HCT116 (cell line): ENCODE measurements around the gene SLC25A22.
A peak's percentile ranks its signal among the peaks of the same experiment; 100 is the strongest.

Experiments
- CTCF ChIP-seq, 3 experiments: fragments of 200-600 bp in 1 of 3; sonication (generic) in 1 of 3; IDR thresholded peaks in 2 of 3; conservative IDR thresholded peaks in 1 of 3; 2 replicates each; pipeline ENCODE4 v1.5.1; 2012 to 2017; ENCODE audit warnings: low read depth in 2 of 3, low read length in 2 of 3, antibody characterized with exemption in 1 of 3, borderline replicate concordance in 1 of 3, control low read depth in 1 of 3, mild to moderate bottlenecking in 1 of 3, mixed read lengths in 1 of 3, mixed run types in 1 of 3, moderate library complexity in 1 of 3; ENCODE audit not compliant: insufficient read depth in 1 of 3
- EZH2 ChIP-seq: fragments of 200-600 bp; sonication (generic); IDR thresholded peaks from 2 replicates; pipeline ENCODE4 v1.6.1; 2017; ENCODE audit warnings: antibody characterized with exemption, mixed run types
- JUND ChIP-seq: IDR thresholded peaks from 2 replicates; pipeline ENCODE4 v1.6.1; 2012
- MAX ChIP-seq: IDR thresholded peaks from 2 replicates; pipeline ENCODE4 v1.6.1; 2012
- POLR2A ChIP-seq: IDR thresholded peaks from 2 replicates; pipeline ENCODE4 v1.7.0; 2011; ENCODE audit warnings: borderline replicate concordance; ENCODE audit not compliant: insufficient read depth, insufficient read length; ENCODE audit errors: extremely low read depth
- SRF ChIP-seq: IDR thresholded peaks from 2 replicates; pipeline ENCODE4 v1.6.1; 2012; ENCODE audit warnings: low read depth

GRCh38 chr11:826836-827145 lies 28.7 kb upstream of the SLC25A22 start:
- TF ChIP-seq EZH2 = no peak
- TF ChIP-seq CTCF (IDR thresholded peaks at IDR 0.05 in 2 of 3, conservative IDR thresholded peaks at IDR 0.05 in 1 of 3; ENCODE audit: borderline replicate concordance in 1 of 3, insufficient read depth in 1 of 3, low read depth in 2 of 3, low read length in 2 of 3) = no peak
- no peak for TF ChIP-seq JUND
- TF ChIP-seq POLR2A = peak; percentile 0
- no peak for TF ChIP-seq SRF
- no peak for TF ChIP-seq MAX
